BLaER1 (cell line): ENCODE measurements around the gene CNOT11.
"Not testable (repeated sequence)": the region's sequence is repeated elsewhere in the genome, so short reads cannot be mapped to it uniquely, and the experiment has no call there.

Source experiments
- H3K27ac ChIP-seq: shearing (Covaris generic); formaldehyde crosslinking; 2 replicates; pipeline ENCODE4 v1.8.1; 2022
- H3K27me3 ChIP-seq: shearing (Covaris generic); formaldehyde crosslinking; 2 replicates; pipeline ENCODE4 v1.8.1; 2022
- H3K36me3 ChIP-seq: shearing (Covaris generic); formaldehyde crosslinking; 2 replicates; pipeline ENCODE4 v1.8.1; 2022
- H3K4me1 ChIP-seq: shearing (Covaris generic); formaldehyde crosslinking; 2 replicates; pipeline ENCODE4 v1.8.1; 2022
- H3K4me2 ChIP-seq: shearing (Covaris generic); formaldehyde crosslinking; 2 replicates; pipeline ENCODE4 v1.8.1; 2022
- H3K4me3 ChIP-seq: shearing (Covaris generic); formaldehyde crosslinking; 2 replicates; pipeline ENCODE4 v1.8.1; 2022
- H3K9ac ChIP-seq: shearing (Covaris generic); formaldehyde crosslinking; 2 replicates; pipeline ENCODE4 v1.8.1; 2022
- H3K9me3 ChIP-seq: shearing (Covaris generic); formaldehyde crosslinking; 2 replicates; pipeline ENCODE4 v1.8.1; 2022
- H4K20me1 ChIP-seq: shearing (Covaris generic); formaldehyde crosslinking; 2 replicates; pipeline ENCODE4 v1.8.1; 2022
- Cebpa-rat ChIP-seq: shearing (Covaris generic); IDR thresholded peaks from 2 replicates; pipeline ENCODE4 v1.8.1; 2022

The CNOT11 gene

DNA sequence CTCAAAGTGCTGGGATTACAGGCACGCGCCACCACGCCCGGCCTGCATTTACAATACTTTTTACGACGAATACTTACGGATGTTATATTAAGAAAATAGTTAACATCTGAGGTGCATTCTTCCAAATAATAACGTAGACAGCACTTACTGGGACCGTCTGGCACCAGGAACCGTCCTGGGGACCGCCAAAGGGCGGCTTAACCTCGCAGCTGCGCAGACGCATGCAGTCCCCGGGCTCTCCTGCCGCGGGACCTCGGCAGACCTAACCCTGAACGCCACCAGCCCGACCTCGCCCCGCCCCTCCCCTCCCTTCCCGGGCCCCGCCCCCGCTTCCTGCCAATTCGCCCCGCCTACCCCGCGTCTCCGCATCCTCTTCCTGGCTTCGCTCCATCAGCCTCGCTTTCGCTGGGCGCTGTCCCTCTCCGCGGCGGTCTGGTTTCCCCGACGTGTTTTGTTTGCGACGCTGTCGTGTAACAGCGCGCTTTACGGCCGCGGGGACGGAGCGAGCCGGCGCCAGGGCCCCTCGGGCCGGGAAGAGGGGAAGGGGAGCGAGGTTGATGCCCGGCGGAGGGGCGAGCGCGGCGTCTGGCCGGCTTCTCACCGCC is at the start of gene CNOT11:
Gene CNOT11, plus strand, starts transcription at position 479 of the 605 bp plus-strand sequence. Its CDS starts 79 bp downstream, at position 558.
- Histone ChIP-seq H3K27me3 (no peaks in the 10 kb centered on the region), H3K36me3 (peaks cover 17% of the 10 kb centered on the region), H3K4me3 (peak within 1 kb of the TSS; percentile 100), H3K27ac (peak within 1 kb of the TSS; percentile 98), H3K4me1 (peaks cover 37% of the 10 kb centered on the region), H4K20me1 (peaks cover 44% of the 10 kb centered on the region), H3K9me3 (no peaks in the 10 kb centered on the region), H3K9ac (peak within 1 kb of the TSS; percentile 99), H3K4me2 (peak within 1 kb of the TSS; percentile 87)
- no peak for TF ChIP-seq Cebpa-rat

DNA sequence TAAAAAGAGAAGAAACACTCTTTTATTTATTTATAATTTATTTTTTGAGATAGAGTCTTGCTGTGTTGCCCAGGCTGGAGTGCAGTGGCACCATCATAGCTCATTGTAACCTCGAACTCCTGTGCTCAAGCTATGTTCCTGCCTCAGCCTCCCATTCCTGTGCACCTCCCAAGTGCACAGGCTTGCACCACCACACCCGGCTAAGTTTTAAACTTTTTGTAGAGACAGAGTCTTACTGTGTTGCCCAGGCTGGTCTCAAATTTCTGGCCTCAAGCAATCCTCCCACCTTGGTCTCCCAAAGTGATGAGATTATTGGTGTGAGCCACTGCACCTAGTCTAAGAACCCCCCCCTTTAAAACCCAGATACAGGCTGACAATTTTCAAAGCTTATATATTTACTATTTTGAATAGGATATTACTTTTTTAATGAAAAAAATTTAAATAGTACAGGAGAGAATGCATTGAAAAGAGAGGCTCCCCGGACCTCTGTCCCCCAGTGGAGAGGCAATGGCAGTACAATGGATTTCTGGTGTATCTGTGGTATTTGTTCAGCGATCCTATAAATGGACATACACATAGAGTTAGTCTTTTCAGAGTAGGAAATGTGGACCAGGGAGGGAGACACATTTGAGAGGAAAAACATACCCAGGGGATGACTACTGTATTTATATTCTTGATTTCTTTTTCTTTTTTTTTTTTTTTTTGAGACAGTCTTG is 48.1 kb upstream of the CNOT11 start:
- Histone ChIP-seq H3K27me3 (no peaks in the 10 kb centered on the region), H3K4me2 (peak overlapping the region; percentile 44), H3K27ac (no peak overlapping the region), H4K20me1 (no peaks in the 10 kb centered on the region), H3K4me1 (peaks cover 15% of the 10 kb centered on the region), H3K9me3 (peaks cover under 1% of the 10 kb centered on the region; the same call in 1 of the 2 replicates), H3K36me3 (no peaks in the 10 kb centered on the region), H3K4me3 (no peak overlapping the region), H3K9ac (no peak overlapping the region)
- TF ChIP-seq Cebpa-rat: no peak

GRCh38 chr2:101205521-101206479 is 46.9 kb upstream of the CNOT11 start:
- peaks cover 13% of the 10 kb centered on the region for H3K9me3 ChIP-seq
- no peak overlapping the region for H3K27ac ChIP-seq
- H3K36me3 ChIP-seq: no peaks in the 10 kb centered on the region
- H3K4me3 ChIP-seq: 0 out of 2 replicates have a peak overlapping the region, but pooled peaks have one; percentile 12
- peak overlapping the region; percentile 44 for H3K4me2 ChIP-seq
- TF ChIP-seq Cebpa-rat: no peak
- no peaks in the 10 kb centered on the region for H4K20me1 ChIP-seq
- peaks cover 15% of the 10 kb centered on the region for H3K4me1 ChIP-seq
- H3K27me3 ChIP-seq: no peaks in the 10 kb centered on the region
- no peak overlapping the region for H3K9ac ChIP-seq

GRCh38 chr2:101208830-101209229 is 43.9 kb upstream of the CNOT11 start:
- Histone ChIP-seq H3K4me2 (no peak overlapping the region), H3K4me3 (no peak overlapping the region), H3K27ac (no peak overlapping the region), H3K36me3 (no peaks in the 10 kb centered on the region), H3K9me3 (peaks cover 25% of the 10 kb centered on the region), H3K9ac (no peak overlapping the region), H3K4me1 (peaks cover 15% of the 10 kb centered on the region), H4K20me1 (no peaks in the 10 kb centered on the region), H3K27me3 (no peaks in the 10 kb centered on the region)
- TF ChIP-seq Cebpa-rat: no peak

DNA sequence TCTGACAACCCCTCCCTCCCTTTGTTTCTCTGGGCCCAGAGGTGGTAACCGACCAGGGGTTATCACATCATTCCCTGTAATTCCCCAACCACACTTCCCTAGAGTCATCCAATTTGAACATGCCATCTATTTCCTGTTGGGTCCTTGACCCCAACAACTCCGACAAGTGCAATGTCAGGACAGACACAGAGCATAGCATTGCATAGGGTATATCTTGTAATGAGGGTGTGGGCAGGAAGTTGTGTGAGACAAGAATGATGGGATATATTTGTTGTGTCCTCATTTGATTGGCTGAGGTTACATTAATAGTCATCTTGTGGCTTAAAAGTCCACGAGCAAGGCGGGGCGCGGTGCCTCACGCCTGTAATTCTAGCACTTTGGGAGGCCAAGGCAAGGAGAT is 33.4 kb upstream of the CNOT11 start:
- Histone ChIP-seq H3K9me3 (peaks cover 29% of the 10 kb centered on the region), H3K4me2 (no peak overlapping the region), H3K9ac (no peak overlapping the region), H3K36me3 (no peaks in the 10 kb centered on the region), H3K27ac (no peak overlapping the region), H3K27me3 (no peaks in the 10 kb centered on the region), H4K20me1 (no peaks in the 10 kb centered on the region), H3K4me1 (peaks cover 14% of the 10 kb centered on the region), H3K4me3 (no peak overlapping the region)
- no peak for TF ChIP-seq Cebpa-rat

DNA sequence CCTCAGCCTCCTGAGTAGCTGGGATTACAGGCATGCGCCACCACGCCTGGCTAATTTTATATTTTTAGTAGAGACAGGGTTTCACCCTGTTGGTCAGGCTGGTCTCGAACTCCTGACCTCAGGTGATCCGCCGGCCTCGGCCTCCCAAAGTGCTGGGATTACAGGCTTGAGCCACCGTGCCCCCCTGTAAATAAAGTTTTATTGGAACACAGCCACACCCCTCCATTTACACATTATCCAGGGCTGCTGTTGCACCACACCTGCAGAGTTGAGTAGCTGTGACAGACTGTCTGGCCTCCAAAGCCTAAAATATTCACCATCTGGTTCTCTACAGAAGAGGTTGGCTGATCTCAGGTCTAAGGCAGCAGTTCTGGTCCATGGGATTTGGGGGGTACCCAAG is 32.6 kb upstream of the CNOT11 start:
- not testable (repeated sequence) for H3K36me3 ChIP-seq, H3K4me3 ChIP-seq, H4K20me1 ChIP-seq, H3K27me3 ChIP-seq, H3K4me2 ChIP-seq, H3K27ac ChIP-seq, H3K9ac ChIP-seq
- peaks cover 34% of the 10 kb centered on the region for H3K9me3 ChIP-seq
- H3K4me1 ChIP-seq: peaks cover 23% of the 10 kb centered on the region

DNA sequence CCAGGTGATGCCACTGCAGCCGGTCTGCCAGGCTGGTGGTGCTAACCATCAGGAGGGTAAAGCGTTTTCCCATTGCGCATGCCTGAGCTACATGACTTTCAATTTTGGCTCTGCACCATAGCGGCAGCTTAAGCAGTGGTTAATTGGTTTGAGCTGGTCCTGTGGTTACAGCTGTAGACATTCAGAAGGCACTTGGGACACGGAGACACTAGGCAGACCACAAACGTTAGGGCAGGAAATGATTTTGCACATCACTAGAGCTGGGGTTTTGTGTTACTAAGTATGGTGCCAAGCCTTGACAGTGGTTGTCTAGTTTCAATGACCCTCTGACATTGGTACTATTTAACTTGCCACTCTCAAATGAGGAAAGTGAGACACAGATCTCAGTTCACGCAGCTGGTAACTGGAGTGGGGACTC is 28.9 kb upstream of the CNOT11 start:
- peak overlapping the region; percentile 91 for H3K4me2 ChIP-seq
- no peaks in the 10 kb centered on the region for H4K20me1 ChIP-seq
- peak overlapping the region; percentile 55 for H3K4me3 ChIP-seq
- H3K27me3 ChIP-seq: no peaks in the 10 kb centered on the region
- H3K27ac ChIP-seq: peak overlapping the region; percentile 83
- peak overlapping the region; percentile 36; the same call in 1 of the 2 replicates for H3K9ac ChIP-seq
- H3K4me1 ChIP-seq: peaks cover 55% of the 10 kb centered on the region
- H3K36me3 ChIP-seq: no peaks in the 10 kb centered on the region
- no peak for TF ChIP-seq Cebpa-rat
- H3K9me3 ChIP-seq: peaks cover 60% of the 10 kb centered on the region

GRCh38 chr2:101230541-101231001 is 22.1 kb upstream of the CNOT11 start:
- Histone ChIP-seq H3K27ac (no peak overlapping the region), H3K4me2 (no peak overlapping the region), H3K4me1 (peaks cover 27% of the 10 kb centered on the region), H3K9ac (no peak overlapping the region), H3K4me3 (no peak overlapping the region), H3K27me3 (no peaks in the 10 kb centered on the region), H3K9me3 (peaks cover 53% of the 10 kb centered on the region), H3K36me3 (no peaks in the 10 kb centered on the region), H4K20me1 (no peaks in the 10 kb centered on the region)
- no peak for TF ChIP-seq Cebpa-rat

DNA sequence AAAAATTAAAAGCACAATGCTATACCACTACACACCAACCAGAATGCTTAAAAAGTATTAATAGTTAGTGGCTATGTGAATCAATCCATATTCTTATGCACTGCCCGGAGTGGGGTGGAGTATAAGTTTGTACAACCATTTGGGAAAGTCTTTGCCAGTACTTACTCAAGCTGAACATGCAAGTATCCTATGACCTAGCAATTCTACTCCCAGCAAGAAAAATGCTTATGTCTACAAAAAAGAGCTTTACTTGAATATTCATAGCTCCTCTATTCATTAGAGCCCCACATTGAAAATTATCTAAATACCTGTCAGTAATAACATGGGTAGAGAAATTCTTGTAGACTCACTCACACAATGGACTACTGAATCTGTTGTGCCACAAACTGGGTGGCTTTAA is 21.4 kb upstream of the CNOT11 start:
- Histone ChIP-seq H4K20me1 (no peaks in the 10 kb centered on the region), H3K36me3 (no peaks in the 10 kb centered on the region), H3K9ac (no peak overlapping the region), H3K27ac (no peak overlapping the region), H3K4me1 (peaks cover 21% of the 10 kb centered on the region), H3K27me3 (no peaks in the 10 kb centered on the region), H3K4me3 (no peak overlapping the region), H3K9me3 (peaks cover 53% of the 10 kb centered on the region), H3K4me2 (no peak overlapping the region)
- TF ChIP-seq Cebpa-rat: no peak
